Thoracic aorta (tissue), 2 donors: ENCODE results near the gene TSEN54. TPM values are rescaled to one million over a fixed set of nuclear protein-coding genes. Genes with fewer than 3 reads are reported as not detected.

Experiments used
- ATAC-seq: fragments of 150-250 bp; one replicate; pipeline ENCODE4 v1.8.0; 2017; ENCODE audit warnings: low read depth; ENCODE audit not compliant: insufficient number of reproducible peaks, low FRiP score
- DNase-seq: peaks from one replicate; pipeline ENCODE4 v3.0.0-alpha.2; 2020; ENCODE audit warnings: low spot score
- H3K27ac ChIP-seq, 2 donors: fragments of 200-600 bp; sonication (generic); 1 replicate in 1 of 2; 2 replicates in 1 of 2; pipeline ENCODE4 v1.5.1; 2016; ENCODE audit warnings: mild to moderate bottlenecking in 2 of 2, moderate library complexity in 2 of 2
- H3K27me3 ChIP-seq: fragments of 200-600 bp; sonication (generic); replicated peaks from 2 replicates; pipeline ENCODE4 v1.6.0; 2016; ENCODE audit warnings: mild to moderate bottlenecking; ENCODE audit not compliant: insufficient read depth
- H3K36me3 ChIP-seq: fragments of 200-600 bp; sonication (generic); one replicate; pipeline ENCODE4 v1.5.1; 2016
- H3K4me1 ChIP-seq, 2 donors: fragments of 200-600 bp; sonication (generic); 1 replicate in 1 of 2; 2 replicates in 1 of 2; pipeline versions ENCODE4 v1.5.1 to v1.6.0; 2016; ENCODE audit warnings: low read depth in 2 of 2, mild to moderate bottlenecking in 1 of 2; ENCODE audit not compliant: control insufficient read depth in 1 of 2
- H3K4me3 ChIP-seq: fragments of 200-600 bp; sonication (generic); 2 replicates; pipeline ENCODE4 v1.5.1; 2016; ENCODE audit warnings: mild to moderate bottlenecking
- H3K9me3 ChIP-seq: fragments of 200-600 bp; sonication (generic); 2 replicates; pipeline ENCODE4 v1.5.1; 2016
- total RNA-seq, 2 donors: library from RNA; depleted of rRNA; stranded (reverse); fragments of >200 nt; gene quantifications; one replicate each; pipeline versions ENCODE4 v1.1.0 to v1.2.3, GENCODE V29; 2016
- TF ChIP-seq, protein P1 (sequence below): fragments of 200-600 bp; sonication (generic); IDR thresholded peaks from one replicate; pipeline ENCODE4 v1.5.1; 2019; ENCODE audit warnings: antibody characterized with exemption

TSEN54 gene
- total RNA-seq, 2 donors from 2014 or later: 17.1 to 48.6 TPM

DNA sequence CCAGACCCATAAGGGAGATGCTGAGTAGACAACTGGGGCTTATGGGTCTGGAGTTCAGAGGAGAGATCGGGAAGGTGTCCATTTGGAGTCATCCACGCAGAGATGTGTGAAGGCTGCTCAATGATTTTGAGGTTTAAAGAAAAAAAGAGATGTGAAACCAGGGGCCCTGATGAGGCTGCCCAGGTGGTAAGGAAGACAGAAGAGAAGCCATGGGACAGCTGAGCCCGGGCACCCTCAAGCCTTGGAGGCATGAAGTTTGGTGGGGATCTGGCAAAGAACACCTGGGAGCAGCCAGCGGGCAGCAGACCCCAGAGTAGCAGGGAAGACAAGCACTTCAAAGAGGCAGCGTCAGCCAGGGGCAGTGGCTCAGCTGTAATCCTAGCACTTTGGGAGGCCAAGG lies 50.5 kb downstream of the TSEN54 start:
- peaks cover 2% of the 10 kb centered on the region for H3K36me3 ChIP-seq
- H3K9me3 ChIP-seq: no peaks in the 10 kb centered on the region
- TF ChIP-seq, protein P1, sequence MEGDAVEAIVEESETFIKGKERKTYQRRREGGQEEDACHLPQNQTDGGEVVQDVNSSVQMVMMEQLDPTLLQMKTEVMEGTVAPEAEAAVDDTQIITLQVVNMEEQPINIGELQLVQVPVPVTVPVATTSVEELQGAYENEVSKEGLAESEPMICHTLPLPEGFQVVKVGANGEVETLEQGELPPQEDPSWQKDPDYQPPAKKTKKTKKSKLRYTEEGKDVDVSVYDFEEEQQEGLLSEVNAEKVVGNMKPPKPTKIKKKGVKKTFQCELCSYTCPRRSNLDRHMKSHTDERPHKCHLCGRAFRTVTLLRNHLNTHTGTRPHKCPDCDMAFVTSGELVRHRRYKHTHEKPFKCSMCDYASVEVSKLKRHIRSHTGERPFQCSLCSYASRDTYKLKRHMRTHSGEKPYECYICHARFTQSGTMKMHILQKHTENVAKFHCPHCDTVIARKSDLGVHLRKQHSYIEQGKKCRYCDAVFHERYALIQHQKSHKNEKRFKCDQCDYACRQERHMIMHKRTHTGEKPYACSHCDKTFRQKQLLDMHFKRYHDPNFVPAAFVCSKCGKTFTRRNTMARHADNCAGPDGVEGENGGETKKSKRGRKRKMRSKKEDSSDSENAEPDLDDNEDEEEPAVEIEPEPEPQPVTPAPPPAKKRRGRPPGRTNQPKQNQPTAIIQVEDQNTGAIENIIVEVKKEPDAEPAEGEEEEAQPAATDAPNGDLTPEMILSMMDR: no peak

DNA sequence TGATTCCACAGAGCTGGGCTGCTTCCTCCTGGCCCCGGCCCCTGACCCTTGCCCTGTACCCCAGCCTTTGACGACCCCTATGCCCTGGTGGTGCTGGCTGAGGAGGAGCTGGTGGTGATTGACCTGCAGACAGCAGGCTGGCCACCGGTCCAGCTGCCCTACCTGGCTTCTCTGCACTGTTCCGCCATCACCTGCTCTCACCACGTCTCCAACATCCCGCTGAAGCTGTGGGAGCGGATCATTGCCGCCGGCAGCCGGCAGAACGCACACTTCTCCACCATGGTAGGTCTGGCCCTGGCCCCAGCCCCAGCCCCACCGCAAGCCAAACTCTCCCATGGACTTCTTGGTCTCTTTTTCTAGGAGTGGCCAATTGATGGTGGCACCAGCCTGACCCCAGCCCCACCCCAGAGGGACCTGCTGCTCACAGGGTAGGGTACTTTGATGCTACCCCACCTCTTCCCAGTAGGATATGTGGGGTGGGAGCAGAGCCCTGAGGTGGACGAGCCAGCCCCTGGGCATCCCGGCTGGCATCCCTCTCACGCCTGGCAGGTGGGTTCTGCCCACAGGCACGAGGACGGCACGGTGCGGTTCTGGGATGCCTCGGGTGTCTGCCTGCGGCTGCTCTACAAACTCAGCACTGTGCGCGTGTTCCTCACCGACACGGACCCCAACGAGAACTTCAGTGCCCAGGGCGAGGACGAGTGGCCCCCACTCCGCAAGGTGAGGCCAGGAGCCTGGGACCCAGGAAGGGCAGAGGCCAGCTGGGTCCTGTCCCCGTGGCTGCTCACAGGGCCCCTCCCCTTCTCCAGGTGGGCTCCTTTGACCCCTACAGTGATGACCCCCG lies 52.3 kb downstream of the TSEN54 start:
- ATAC-seq: no peak
- H3K27ac ChIP-seq: no peak overlapping the region
- H3K27me3 ChIP-seq: no peaks in the 10 kb centered on the region
- no peaks in the 10 kb centered on the region for H3K4me1 ChIP-seq
- no peak overlapping the region for H3K4me3 ChIP-seq
- TF ChIP-seq, protein P1: no peak
- H3K9me3 ChIP-seq: no peaks in the 10 kb centered on the region
- peaks cover 2% of the 10 kb centered on the region for H3K36me3 ChIP-seq
- no peak for DNase-seq

More for the DNA sequence above, 50.5 kb downstream of the TSEN54 start:
- Histone ChIP-seq H3K4me3 (no peak overlapping the region), H3K27me3 (no peaks in the 10 kb centered on the region), H3K4me1 (no peaks in the 10 kb centered on the region), H3K27ac (no peak overlapping the region)
- ATAC-seq (no peak), DNase-seq (no peak)

DNA sequence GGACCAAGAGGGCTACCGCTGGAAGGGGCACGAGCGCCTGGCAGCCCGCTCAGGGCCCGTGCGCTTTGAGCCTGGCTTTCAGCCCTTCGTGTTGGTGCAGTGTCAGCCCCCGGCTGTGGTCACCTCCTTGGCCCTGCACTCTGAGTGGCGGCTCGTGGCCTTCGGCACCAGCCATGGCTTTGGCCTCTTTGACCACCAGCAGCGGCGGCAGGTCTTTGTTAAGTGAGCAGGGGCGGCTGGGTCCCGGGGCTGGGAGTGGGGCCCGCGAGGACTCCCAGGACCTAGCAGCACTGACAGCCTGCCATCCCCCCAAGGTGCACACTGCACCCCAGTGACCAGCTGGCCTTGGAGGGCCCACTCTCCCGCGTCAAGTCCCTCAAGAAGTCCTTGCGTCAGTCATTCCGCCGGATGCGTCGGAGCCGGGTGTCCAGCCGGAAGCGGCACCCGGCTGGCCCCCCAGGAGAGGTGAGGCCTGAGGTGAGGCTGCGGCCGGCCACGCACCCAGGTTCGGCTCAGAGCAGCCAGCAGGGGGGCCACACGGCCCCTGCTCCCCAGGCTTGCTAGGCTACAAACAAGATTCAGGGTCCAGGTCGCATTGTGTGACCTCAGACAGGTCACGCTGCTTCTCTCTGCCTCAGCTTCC lies 53.8 kb downstream of the TSEN54 start:
- no peak overlapping the region for H3K27ac ChIP-seq

DNA sequence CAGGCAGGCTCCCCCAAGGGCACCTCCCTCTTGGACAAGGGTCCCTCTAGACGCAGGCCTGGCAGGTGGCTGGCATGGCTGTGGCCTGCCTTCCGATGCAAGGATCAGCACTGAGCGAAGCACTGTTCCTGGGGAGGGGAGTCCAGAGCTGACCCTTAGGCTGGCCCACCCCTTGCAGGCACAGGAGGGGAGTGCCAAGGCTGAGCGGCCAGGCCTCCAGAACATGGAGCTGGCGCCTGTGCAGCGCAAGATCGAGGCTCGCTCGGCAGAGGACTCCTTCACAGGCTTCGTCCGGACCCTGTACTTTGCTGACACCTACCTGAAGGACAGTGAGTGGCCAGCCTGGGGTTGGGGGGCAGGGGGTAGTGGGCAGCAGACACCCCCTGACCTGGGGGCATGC lies 54.4 kb downstream of the TSEN54 start:
- DNase-seq: no peak
- Histone ChIP-seq H3K4me1 (no peaks in the 10 kb centered on the region), H3K4me3 (no peak overlapping the region), H3K27me3 (no peaks in the 10 kb centered on the region), H3K36me3 (no peaks in the 10 kb centered on the region), H3K9me3 (no peaks in the 10 kb centered on the region), H3K27ac (no peak overlapping the region)
- TF ChIP-seq, protein P1: no peak
- no peak for ATAC-seq

More for the DNA sequence above, 53.8 kb downstream of the TSEN54 start:
- Histone ChIP-seq H3K9me3 (no peaks in the 10 kb centered on the region), H3K27me3 (no peaks in the 10 kb centered on the region), H3K36me3 (no peaks in the 10 kb centered on the region), H3K4me1 (no peaks in the 10 kb centered on the region), H3K4me3 (no peak overlapping the region)
- TF ChIP-seq, protein P1: no peak
- ATAC-seq (no peak), DNase-seq (no peak)

DNA sequence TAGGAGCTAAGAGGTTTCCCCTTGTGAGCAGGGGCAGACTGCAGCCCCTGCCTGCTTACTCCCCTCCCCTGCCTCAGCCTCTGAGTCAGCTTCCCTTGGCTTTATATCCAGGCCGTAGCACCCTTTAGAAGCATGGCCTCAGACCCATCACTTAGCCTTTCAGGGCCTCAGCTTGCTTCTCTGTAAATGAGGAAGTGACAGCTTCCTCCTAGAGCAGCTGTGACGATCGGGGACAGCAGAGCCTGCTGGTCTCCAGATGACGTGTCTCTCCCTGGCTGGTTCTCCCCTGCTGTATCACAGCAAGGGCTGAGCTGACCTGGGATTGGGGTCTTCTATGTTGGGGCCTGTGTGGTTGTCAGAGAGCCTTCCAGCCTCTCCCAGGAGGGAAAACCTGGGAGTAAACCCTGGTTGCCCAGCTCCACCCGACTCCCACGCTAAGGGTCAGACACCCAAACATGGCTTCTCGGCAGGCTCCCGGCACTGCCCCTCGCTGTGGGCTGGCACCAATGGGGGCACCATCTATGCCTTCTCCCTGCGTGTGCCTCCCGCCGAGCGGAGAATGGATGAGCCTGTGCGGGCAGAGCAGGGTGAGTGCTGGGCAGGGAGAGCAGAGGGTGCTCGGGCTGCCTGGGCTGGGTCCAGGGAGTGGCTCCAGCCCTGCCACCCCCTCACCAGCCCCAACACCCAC lies 55.0 kb downstream of the TSEN54 start:
- Histone ChIP-seq H3K36me3 (no peaks in the 10 kb centered on the region), H3K27me3 (no peaks in the 10 kb centered on the region), H3K9me3 (no peaks in the 10 kb centered on the region), H3K4me3 (no peak overlapping the region), H3K4me1 (no peaks in the 10 kb centered on the region), H3K27ac (no peak overlapping the region)
- no peak for DNase-seq
- TF ChIP-seq, protein P1: no peak
- no peak for ATAC-seq
